ENCODE data around the gene FABP2.
"Not testable (repeated sequence)": the region's sequence is repeated elsewhere in the genome, so short reads cannot be mapped to it uniquely, and the experiment has no call there.

Gene FABP2

GRCh38 chr4:119307606-119308005 is 14.3 kb downstream of the FABP2 start:
- no peak for DNase-seq

DNA sequence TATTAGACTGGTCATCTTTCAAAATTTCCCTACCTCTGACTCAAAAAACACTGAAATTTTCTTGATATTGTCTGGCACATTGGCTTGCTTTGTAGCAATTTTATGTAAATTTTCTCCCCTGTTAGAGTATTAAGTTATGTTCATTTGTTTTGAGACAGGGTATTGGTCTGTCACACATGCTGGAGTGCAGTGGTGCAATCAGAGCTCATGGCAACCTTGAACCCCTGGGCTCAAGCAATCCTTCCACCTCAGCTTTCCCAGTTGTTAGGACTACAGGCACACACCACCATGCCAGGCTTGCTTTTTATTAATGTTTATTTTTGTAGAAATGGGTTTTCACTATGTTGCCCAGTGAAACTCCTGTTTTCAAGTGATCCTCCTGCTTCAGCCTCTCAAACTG is 17.5 kb downstream of the FABP2 start:
- no peak for DNase-seq

DNA sequence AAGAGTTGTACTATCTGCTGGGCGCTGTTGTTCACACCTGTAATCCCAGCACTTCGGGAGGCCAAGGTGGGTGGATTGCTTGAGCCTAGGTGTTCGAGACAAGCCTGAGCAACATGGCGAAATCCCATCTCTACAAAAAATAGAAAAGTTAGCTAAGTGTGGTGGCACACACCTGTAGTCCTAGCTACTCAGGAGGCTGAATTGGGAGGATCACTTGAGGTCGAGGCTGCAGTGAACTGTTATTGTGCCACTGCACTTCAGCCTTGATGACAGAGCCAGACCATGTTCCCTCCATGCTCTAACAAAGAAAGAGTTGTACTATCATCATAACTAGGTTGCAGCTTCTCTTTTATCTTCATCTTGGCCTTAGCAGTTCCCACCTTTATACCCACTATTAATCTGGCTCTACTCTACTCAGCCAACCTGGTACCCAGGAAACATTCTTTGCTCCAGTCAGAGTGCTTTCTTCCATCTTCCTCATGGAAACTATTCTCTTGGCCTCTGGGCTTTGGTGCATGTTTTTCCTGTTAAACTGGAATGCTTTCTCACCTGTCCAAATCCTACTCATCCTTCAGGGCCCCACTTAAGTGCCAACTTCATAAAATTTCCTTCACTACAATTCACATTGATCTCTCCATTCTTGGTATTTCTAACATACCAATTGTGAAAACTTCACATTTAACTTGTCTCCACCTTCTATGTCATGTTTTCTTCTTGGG is 18.2 kb downstream of the FABP2 start:
- DNase-seq, result no peak

DNA sequence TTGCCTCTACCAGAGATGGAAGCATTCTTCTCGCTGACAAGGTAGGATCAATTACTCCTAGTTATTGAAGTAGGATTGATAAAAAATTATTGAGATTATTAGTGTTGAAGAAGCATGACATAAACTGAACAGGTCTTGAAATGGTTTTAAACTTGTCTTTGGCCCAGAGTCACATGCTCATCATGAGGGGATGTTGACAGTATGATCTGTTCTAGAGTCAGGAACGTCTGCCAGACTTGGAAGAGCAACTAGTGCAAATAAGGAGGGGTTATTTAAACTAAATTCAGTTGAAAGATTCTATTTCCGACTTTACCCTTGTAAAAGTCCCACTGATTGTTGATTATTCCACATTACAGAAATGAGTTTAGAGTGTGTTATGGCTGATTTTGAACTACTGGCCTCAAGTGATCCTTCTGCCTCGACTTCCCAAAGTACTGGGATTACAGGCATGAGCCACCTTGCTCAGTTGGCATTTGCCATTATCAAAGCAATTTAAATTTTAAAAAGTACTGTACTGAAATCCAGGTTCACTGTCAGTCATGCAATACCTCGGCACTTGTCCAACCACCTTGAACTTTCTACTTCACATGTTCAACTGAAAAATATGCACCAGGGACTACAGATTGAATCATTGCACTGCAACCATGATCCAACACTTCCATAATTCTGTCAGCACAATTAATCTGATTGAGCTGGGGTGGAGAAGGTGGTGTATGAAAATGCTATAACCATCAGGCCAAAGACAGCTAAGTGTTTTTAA is 19.7 kb downstream of the FABP2 start:
- DNase-seq, result no peak

DNA sequence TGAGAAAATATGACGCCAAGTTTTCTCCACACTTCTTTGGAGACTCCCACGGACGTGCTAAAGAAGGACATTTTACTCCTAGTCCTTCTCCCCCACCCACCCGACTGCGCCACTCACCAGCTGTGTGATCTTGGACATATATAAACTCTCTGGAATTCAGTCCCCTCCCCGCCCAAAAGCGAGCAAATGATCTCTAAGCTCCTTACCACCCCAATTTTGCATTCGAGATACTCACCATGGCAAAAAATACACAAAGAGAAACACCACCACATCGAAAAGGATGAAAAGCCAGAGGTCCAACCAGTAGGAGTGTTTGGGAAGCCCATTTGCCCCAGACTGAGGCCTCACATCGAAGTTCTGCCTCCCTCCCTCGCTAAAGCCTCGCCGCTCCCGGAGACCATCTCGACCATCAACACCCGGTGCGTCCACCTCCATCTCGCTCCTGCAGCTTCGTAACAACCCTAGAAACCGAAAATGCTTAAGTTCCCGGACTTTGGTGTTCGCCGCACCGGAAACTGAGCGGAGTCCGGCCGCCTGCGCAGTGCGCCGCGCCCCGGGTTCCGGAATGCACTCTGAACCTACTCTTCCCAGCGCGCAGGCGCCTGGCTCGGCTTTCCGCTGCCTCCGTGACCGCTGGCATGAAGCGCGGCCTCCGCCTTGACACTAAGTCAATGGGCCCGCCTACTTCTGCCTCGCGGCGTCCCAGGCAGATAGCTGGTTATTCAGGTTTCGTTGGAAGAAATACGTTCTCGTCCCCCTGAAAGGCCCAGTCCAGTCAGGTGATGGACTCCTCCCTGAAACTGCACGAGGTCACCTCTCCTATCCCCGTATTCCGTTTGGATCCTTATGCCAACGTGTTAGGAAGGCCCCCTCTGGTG is 21.6 kb downstream of the FABP2 start:
- no peak for DNase-seq

GRCh38 chr4:119299741-119300100 is 22.2 kb downstream of the FABP2 start:
- DNase-seq, result no peak

GRCh38 chr4:119299260-119299671 is 22.7 kb downstream of the FABP2 start:
- DNase-seq, result no peak

DNA sequence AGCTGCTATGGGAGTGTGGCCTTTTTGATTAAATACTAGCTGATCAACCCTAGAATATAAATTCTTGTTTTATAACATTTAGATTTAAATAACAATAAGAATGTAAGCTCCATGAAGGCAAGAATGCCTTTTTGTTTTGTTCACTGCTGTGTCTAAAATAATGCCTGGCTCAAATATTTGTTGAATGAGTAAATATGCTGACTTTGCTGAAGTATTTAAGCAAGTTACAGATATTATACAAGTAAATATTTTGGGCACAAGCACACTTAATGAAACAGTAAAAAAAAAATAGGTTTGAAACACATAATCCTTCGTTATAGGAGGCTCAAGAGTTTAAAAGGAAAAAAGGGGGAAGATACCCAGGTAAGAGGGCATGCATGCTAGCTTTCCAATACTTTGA is 24.1 kb downstream of the FABP2 start:
- DNase-seq, result no peak

DNA sequence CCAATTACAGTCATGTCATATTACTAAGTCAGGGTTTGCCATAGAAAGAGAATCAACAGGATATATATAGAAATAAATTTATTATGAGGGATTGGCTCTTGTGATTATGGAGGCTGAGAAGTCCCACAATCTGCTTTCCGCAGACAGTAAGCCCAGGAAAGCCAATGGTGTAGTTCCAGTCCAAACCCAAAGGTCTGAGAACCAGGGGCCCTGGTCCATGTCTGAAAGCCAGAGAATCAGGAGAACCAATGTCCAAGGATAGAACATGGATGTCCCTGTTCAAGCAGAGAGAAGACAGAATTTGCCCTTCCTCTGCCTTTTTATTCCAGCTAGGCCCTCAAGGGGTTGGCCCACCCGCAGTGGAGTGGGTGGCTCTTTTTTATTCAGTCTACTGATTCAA is 25.6 kb downstream of the FABP2 start:
- no peak for DNase-seq

DNA sequence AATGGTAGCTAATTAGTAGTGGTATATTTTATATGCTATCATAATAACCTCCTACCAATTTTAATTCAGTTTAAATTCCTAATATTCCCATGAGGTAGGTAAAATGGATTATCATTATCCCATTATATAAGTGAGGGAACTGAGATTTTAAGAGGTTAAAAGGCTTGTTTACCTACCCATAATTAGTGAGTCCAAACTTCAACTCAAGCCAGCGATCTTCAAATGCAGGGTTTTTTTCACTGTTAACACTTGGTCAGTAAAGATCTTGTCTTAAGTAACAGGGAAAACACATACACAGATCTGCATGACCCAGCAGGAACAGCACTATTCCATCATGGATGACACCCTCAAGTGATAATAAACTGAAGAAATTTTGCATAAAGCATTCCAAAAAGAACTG is 31.3 kb downstream of the FABP2 start:
- DNase-seq, result no peak

DNA sequence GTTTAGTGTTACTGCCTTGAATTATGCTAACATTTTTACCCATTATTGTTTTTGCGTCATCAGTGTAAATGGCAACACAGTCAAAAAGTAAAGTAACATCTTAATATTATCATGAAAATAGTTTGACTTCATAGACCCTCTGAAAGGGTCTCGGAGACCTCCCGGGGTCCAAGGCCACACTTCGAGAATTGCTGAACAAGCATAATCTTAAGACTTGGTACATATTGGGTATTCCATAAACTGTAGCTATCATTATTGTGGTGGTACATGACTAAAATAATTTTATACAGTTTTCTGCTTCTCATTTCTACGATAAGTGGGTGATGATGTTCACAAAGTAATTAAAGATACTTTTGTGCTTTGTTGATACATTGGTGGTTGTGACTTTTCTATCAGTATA is 32.6 kb downstream of the FABP2 start:
- DNase-seq, result no peak

DNA sequence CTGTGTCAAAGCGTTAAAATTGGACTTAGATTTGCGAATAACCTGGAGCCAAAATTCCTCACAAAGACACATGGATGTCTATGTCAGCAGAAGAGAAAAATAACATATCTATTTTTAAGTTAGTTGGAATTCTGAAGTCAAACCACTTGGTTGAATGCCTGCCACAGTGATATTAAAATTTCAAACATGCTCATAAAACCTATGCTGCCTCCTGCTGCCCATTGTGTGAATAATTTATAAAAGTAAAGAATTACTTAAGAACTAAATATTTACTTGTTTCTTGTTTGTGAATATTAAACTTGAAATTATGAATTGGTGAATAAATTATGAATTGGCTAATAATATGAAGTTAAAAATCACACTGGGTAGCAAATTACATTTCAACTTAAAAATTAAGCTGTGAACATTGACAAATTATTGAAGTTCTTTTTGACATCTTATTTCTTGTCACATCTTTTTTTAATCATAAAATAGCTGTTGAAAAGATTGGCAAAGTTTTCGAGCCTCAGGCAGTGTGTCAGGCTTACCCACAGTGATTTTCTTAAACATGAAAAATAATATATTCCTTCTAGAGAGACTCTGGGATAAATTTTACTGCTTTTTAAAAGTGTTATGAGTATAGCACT is 35.4 kb downstream of the FABP2 start:
- DNase-seq, result no peak

GRCh38 chr4:119284876-119285780 is 36.8 kb downstream of the FABP2 start:
- no peak for DNase-seq

DNA sequence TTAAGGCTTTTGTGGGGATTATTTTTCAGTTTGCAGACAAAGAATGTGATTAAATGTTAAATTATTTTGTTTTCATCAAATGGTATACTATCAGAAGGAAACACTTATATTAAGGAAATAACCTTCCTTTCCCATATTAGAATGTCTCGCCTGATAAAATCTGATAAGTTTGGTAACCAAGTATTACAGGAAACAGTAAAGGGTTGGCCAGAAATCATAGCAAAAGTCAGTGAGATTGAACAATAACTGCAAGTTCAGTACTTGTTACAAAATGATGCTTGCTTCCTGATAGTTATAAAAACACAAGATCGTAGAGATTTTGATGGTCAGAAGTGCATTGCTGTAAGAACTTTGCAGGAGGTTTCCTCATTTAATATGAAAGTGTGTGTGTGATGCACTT is 40.5 kb downstream of the FABP2 start:
- no peak for DNase-seq

- not testable (repeated sequence) for DNase-seq
Measured at GRCh38 chr4:119279945-119280344, 42.0 kb downstream of the FABP2 start.

DNA sequence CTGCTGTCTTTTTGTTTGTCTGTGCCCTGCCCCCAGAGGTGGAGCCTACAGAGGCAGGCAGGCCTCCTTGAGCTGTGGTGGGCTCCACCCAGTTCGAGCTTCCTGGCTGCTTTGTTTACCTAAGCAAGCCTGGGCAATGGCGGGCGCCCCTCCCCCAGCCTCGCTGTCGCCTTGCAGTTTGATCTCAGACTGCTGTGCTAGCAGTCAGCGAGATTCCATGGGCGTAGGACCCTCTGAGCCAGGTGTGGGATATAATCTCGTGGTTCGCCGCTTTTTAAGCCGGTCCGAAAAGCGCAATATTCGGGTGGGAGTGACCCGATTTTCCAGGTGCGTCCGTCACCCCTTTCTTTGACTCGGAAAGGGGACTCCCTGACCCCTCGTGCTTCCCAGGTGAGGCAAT is 42.4 kb downstream of the FABP2 start:
- DNase-seq, result not testable (repeated sequence)

GRCh38 chr4:119271361-119272085 is 50.4 kb downstream of the FABP2 start:
- DNase-seq, result no peak

GRCh38 chr4:119268466-119268865 is 53.5 kb downstream of the FABP2 start:
- DNase-seq, result no peak
